ENCODE data around the gene C19orf73.
A peak's percentile ranks its signal among the peaks of the same experiment; 100 is the strongest.

C19orf73 gene

DNA sequence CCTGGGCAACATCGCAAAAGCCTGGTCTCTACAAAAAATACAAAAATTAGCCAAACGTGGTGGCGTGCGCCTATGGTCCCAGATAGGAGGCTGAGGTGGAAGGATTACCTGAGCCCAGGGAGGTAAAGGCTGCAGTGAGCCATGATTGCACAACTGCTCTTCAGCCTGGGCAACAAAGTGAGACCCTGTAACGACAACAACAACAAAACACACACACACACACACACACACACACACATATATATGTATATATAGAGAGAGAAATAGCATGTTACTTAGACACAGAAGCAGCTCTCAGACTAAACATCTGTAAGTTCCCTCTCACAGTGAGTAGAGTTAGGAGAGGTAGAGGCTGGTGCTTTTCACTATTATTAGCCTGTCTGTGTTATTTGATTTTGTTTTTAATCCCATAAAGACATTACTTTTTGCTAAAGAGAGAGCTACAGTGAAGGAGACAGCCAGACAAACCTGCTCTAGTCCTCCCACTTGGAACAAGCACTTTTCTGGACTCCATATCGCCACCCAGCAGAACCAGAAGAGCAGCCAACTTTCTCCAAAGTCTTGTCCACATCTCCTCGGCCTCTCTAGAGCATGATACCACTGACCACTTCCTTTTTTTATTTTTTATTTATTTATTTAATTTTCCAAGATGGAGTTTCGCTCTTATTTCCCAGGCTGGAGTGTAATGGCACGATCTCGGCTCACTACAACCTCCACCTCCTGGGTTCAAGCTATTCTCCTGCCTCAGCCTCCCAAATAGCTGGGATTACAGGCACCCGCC is 7.5 kb downstream of the C19orf73 start:
- Histone ChIP-seq H3K27me3 (ENCODE audit: control insufficient read depth in 5 of 5, insufficient read depth in 4 of 5, low read length in 5 of 5) (no peaks in the 10 kb centered on the region), H3K4me3 (ENCODE audit: low read depth in 1 of 5, low read length in 5 of 5) (no peak overlapping the region), H3K9me3 (ENCODE audit: control insufficient read depth in 5 of 5, low read length in 5 of 5) (no peaks in the 10 kb centered on the region), H3K36me3 (ENCODE audit: control insufficient read depth in 5 of 5, insufficient read depth in 5 of 5, low read length in 5 of 5) (peaks cover 0 to 30% (median 28%) of the 10 kb centered on the region in 5 donors), H3K9ac (ENCODE audit: low read length in 5 of 5) (no peak overlapping the region), H3K4me1 (ENCODE audit: control insufficient read depth in 5 of 5, insufficient read depth in 5 of 5, low read length in 5 of 5) (peaks cover 3 to 37% (median 20%) of the 10 kb centered on the region in 5 donors), H3K27ac (ENCODE audit: low read depth, low read length) (no peak overlapping the region)

DNA sequence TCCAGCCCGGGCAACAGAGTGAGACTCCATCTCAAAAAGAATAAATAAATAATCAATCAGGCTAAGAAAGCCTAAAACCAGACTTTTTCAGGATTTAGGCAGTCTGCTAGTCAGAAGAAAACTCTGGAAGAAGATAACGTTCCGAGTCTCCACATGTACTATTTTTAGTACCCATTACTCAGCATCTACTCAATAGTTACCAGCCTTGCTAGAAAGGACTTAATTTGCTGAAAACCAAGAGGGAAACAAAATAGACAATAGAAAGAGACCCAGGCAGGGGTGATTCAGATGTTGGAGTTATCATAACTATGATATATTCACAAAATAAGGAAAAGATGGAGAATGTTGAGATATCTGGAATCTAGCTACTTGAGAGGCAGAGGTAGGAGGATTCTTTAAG is 8.4 kb downstream of the C19orf73 start:
- peaks cover 3 to 33% (median 16%) of the 10 kb centered on the region in 5 donors for H3K4me1 ChIP-seq (ENCODE audit: control insufficient read depth in 5 of 5, insufficient read depth in 5 of 5, low read length in 5 of 5)
- H3K36me3 ChIP-seq (ENCODE audit: control insufficient read depth in 5 of 5, insufficient read depth in 5 of 5, low read length in 5 of 5) = peaks cover 0 to 39% (median 36%) of the 10 kb centered on the region in 5 donors
- H3K9me3 ChIP-seq (ENCODE audit: control insufficient read depth in 5 of 5, low read length in 5 of 5) = no peaks in the 10 kb centered on the region
- H3K27me3 ChIP-seq (ENCODE audit: control insufficient read depth in 5 of 5, insufficient read depth in 4 of 5, low read length in 5 of 5) = no peaks in the 10 kb centered on the region
- H3K9ac ChIP-seq (ENCODE audit: low read length in 5 of 5) = no peak overlapping the region
- H3K27ac ChIP-seq (ENCODE audit: low read depth, low read length) = no peak overlapping the region
- no peak overlapping the region for H3K4me3 ChIP-seq (ENCODE audit: low read depth in 1 of 5, low read length in 5 of 5)

DNA sequence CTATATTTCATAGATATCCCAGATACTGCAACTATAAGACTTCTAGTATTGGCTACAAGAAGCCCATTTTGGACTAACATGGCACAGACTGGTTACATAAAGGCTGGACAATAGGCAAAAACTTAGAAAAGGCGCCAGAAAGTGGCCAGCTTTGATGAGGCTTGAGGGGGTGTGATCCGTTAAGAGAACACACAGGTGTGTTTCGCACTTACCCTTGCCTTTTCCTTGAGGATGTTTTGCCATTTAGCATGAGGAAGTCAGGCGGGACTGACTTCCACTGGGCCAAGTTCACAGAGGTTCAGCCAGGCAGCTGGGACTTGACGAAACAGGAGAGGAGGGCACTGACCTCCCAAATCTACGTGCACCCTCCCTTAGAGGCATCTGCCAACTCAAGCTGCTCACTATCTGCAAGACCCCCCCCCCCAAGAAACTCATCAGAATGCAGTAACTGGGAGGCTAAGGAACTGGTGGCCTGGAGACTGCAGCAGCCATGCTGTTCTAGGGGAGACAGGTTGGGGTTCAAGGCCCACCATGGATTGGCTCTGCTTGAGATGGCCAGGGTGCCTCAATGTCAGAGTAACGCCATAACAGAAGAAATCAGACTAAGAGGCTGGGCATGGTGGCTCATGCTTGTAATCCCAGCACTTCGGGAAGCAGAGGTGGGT is 9.2 kb downstream of the C19orf73 start:
- H3K27me3 ChIP-seq (ENCODE audit: control insufficient read depth in 5 of 5, insufficient read depth in 4 of 5, low read length in 5 of 5) = no peaks in the 10 kb centered on the region
- H3K4me1 ChIP-seq (ENCODE audit: control insufficient read depth in 5 of 5, insufficient read depth in 5 of 5, low read length in 5 of 5) = peaks cover 3 to 27% (median 8%) of the 10 kb centered on the region in 5 donors
- H3K9ac ChIP-seq (ENCODE audit: low read length in 5 of 5) = no peak overlapping the region
- peaks cover 0 to 46% (median 44%) of the 10 kb centered on the region in 5 donors for H3K36me3 ChIP-seq (ENCODE audit: control insufficient read depth in 5 of 5, insufficient read depth in 5 of 5, low read length in 5 of 5)
- H3K4me3 ChIP-seq (ENCODE audit: low read depth in 1 of 5, low read length in 5 of 5) = no peak overlapping the region
- no peaks in the 10 kb centered on the region for H3K9me3 ChIP-seq (ENCODE audit: control insufficient read depth in 5 of 5, low read length in 5 of 5)
- no peak overlapping the region for H3K27ac ChIP-seq (ENCODE audit: low read depth, low read length)

DNA sequence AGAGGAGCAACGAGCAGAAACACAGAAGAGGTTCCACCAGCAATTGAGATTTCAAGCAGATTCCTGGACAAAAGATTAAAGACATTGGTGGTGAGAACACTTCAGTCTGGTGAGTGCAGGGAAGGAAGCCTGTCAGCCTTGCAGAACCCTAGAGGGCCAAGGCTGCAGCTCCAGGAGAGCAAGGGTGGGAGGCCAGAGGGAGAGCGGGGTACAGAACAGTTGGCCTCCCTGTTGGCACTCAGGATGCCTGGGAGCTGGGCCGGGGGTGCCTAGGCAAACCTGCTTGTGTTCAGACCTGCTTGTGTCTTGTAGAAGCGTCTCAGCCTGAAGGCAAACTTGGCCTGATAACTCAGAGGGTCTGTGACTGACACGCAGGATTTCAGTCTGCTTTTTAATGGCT is 9.9 kb downstream of the C19orf73 start:
- Histone ChIP-seq H3K36me3 (ENCODE audit: control insufficient read depth in 5 of 5, insufficient read depth in 5 of 5, low read length in 5 of 5) (peaks cover 0 to 52% (median 50%) of the 10 kb centered on the region in 5 donors), H3K4me3 (ENCODE audit: low read depth in 1 of 5, low read length in 5 of 5) (no peak overlapping the region), H3K4me1 (ENCODE audit: control insufficient read depth in 5 of 5, insufficient read depth in 5 of 5, low read length in 5 of 5) (peaks cover 3 to 25% (median 5%) of the 10 kb centered on the region in 5 donors), H3K9ac (ENCODE audit: low read length in 5 of 5) (peak overlapping the region in 1 of 5 donors; percentile 13), H3K9me3 (ENCODE audit: control insufficient read depth in 5 of 5, low read length in 5 of 5) (no peaks in the 10 kb centered on the region), H3K27ac (ENCODE audit: low read depth, low read length) (no peak overlapping the region), H3K27me3 (ENCODE audit: control insufficient read depth in 5 of 5, insufficient read depth in 4 of 5, low read length in 5 of 5) (no peaks in the 10 kb centered on the region)

DNA sequence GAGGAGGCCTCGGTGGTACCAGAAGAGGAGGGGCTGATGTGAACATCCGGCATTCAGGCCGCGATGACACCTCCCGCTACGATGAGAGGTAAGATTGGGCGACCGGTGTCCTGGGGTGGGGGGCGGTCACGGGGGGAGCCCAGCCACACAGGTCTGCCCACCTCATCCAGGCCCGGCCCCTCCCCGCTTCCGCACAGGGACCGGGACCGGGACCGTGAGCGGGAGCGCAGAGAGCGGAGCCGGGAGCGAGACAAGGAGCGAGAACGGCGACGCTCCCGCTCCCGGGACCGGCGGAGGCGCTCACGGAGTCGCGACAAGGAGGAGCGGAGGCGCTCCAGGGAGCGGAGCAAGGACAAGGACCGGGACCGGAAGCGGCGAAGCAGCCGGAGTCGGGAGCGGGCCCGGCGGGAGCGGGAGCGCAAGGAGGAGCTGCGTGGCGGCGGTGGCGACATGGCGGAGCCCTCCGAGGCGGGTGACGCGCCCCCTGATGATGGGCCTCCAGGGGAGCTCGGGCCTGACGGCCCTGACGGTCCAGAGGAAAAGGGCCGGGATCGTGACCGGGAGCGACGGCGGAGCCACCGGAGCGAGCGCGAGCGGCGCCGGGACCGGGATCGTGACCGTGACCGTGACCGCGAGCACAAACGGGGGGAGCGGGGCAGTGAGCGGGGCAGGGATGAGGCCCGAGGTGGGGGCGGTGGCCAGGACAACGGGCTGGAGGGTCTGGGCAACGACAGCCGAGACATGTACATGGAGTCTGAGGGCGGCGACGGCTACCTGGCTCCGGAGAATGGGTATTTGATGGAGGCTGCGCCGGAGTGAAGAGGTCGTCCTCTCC is 11.1 kb downstream of the C19orf73 start:
- Histone ChIP-seq H3K27me3 (ENCODE audit: control insufficient read depth in 5 of 5, insufficient read depth in 4 of 5, low read length in 5 of 5) (no peaks in the 10 kb centered on the region), H3K27ac (ENCODE audit: low read depth, low read length) (no peak overlapping the region), H3K4me1 (ENCODE audit: control insufficient read depth in 5 of 5, insufficient read depth in 5 of 5, low read length in 5 of 5) (peaks cover 0 to 19% (median 0%) of the 10 kb centered on the region in 5 donors), H3K4me3 (ENCODE audit: low read depth in 1 of 5, low read length in 5 of 5) (no peak overlapping the region), H3K9ac (ENCODE audit: low read length in 5 of 5) (no peak overlapping the region), H3K36me3 (ENCODE audit: control insufficient read depth in 5 of 5, insufficient read depth in 5 of 5, low read length in 5 of 5) (peaks cover 0 to 62% (median 60%) of the 10 kb centered on the region in 5 donors), H3K9me3 (ENCODE audit: control insufficient read depth in 5 of 5, low read length in 5 of 5) (no peaks in the 10 kb centered on the region)

DNA sequence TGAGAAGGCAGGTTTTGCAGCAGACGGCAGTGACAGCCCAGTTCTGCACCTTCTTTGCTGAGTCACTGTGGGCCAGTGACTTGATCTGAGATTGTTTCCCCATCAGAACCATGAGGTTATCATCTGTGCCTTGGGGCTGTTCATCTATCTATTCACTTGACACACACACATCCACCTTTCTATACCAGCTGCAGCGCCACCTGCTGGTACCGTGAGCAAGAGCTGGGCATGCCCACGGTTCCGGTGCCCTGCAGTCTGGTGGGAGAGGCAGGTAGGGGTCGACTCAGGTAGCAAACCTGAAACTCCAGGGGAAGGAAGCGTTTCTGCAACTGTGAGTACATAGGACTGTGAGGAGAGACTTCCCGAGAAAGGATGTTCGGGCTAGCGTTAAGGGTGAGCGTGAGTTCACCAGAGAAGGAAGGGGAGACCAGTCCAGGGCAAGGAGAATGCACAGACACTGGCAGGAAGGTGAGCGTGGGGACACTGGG is 12.3 kb downstream of the C19orf73 start:
- Histone ChIP-seq H3K4me1 (ENCODE audit: control insufficient read depth in 5 of 5, insufficient read depth in 5 of 5, low read length in 5 of 5) (peaks cover 0 to 19% (median 0%) of the 10 kb centered on the region in 5 donors), H3K27me3 (ENCODE audit: control insufficient read depth in 5 of 5, insufficient read depth in 4 of 5, low read length in 5 of 5) (no peaks in the 10 kb centered on the region), H3K36me3 (ENCODE audit: control insufficient read depth in 5 of 5, insufficient read depth in 5 of 5, low read length in 5 of 5) (peaks cover 0 to 72% (median 69%) of the 10 kb centered on the region in 5 donors), H3K9ac (ENCODE audit: low read length in 5 of 5) (no peak overlapping the region), H3K4me3 (ENCODE audit: low read depth in 1 of 5, low read length in 5 of 5) (no peak overlapping the region), H3K9me3 (ENCODE audit: control insufficient read depth in 5 of 5, low read length in 5 of 5) (no peaks in the 10 kb centered on the region), H3K27ac (ENCODE audit: low read depth, low read length) (no peak overlapping the region)

DNA sequence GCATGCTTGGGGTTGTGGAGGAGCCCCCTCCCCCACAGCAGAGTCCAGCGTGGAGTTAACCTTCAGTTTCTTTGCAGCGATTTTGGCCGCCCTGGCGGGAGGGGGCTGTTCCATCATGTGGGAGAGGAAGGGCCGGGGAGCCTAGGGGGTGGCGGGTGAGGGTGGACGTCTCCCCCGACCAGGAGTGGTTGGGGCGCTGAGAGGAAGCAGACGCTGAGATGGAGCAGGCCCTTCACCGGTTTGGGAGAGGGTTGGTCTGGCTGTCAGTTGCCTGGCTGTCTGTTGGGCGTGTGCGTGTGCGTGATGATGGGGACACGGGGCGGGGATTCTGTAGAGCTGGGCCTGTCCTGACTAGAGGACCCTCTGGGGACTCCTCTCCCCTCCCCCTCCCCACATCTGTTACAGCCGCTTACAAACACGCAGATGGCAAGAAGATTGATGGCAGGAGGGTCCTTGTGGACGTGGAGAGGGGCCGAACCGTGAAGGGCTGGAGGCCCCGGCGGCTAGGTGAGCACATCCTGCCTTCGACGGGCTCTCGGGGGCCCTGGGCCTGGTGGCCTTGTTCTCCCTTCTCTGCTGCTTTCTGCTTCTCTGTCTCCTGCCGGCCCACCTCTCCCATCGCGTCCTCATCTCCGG is 14.6 kb downstream of the C19orf73 start:
- H3K27ac ChIP-seq (ENCODE audit: low read depth, low read length) = no peak overlapping the region
- H3K9ac ChIP-seq (ENCODE audit: low read length in 5 of 5) = no peak overlapping the region
- peaks cover 0 to 12% (median 0%) of the 10 kb centered on the region in 5 donors for H3K4me1 ChIP-seq (ENCODE audit: control insufficient read depth in 5 of 5, insufficient read depth in 5 of 5, low read length in 5 of 5)
- no peaks in the 10 kb centered on the region for H3K9me3 ChIP-seq (ENCODE audit: control insufficient read depth in 5 of 5, low read length in 5 of 5)
- peaks cover 0 to 90% (median 87%) of the 10 kb centered on the region in 5 donors for H3K36me3 ChIP-seq (ENCODE audit: control insufficient read depth in 5 of 5, insufficient read depth in 5 of 5, low read length in 5 of 5)
- H3K27me3 ChIP-seq (ENCODE audit: control insufficient read depth in 5 of 5, insufficient read depth in 4 of 5, low read length in 5 of 5) = no peaks in the 10 kb centered on the region
- no peak overlapping the region for H3K4me3 ChIP-seq (ENCODE audit: low read depth in 1 of 5, low read length in 5 of 5)

DNA sequence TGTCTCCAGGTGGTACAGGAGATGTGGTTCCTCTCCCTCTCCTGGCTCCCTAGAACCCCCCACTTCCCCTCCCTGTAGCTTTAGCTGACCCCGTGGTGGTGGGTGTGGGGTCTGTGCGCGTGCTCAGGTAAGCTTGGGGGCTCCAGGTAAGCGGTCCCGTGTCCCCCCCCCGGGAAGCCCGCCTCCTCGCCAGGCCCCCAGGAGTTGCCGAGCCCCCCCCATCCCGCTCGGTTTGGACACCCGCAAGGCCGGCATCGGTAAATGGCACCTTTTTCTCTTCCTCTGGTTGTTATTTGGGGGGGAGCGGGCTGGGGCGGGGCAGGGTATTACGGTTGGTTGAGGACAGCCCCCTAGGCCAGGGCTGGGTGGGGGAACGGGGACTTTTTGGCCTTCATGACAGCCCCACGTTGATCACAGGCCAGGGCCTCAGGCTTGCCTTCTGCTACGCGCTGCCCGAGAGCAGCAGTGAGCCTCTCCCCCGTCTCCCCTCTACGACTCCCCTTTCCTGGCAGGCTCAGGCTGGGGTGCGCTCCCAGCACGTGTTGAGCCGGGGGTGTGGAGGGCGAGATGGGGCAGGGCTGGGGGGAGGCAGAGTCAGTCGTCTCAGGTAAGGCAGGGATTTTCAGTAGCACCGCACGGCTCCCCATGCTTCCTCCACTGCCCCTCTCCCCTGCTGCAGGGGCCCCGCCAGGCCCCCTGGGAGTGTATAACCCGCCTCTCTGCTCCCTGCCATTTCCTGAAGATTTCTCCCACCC is 15.4 kb downstream of the C19orf73 start:
- Histone ChIP-seq H3K9me3 (ENCODE audit: control insufficient read depth in 5 of 5, low read length in 5 of 5) (no peaks in the 10 kb centered on the region), H3K36me3 (ENCODE audit: control insufficient read depth in 5 of 5, insufficient read depth in 5 of 5, low read length in 5 of 5) (peaks cover 3 to 92% (median 87%) of the 10 kb centered on the region in 5 donors), H3K27me3 (ENCODE audit: control insufficient read depth in 5 of 5, insufficient read depth in 4 of 5, low read length in 5 of 5) (no peaks in the 10 kb centered on the region), H3K4me3 (ENCODE audit: low read depth in 1 of 5, low read length in 5 of 5) (no peak overlapping the region), H3K27ac (ENCODE audit: low read depth, low read length) (no peak overlapping the region), H3K4me1 (ENCODE audit: control insufficient read depth in 5 of 5, insufficient read depth in 5 of 5, low read length in 5 of 5) (peaks cover 0 to 4% (median 0%) of the 10 kb centered on the region in 5 donors), H3K9ac (ENCODE audit: low read length in 5 of 5) (no peak overlapping the region)

DNA sequence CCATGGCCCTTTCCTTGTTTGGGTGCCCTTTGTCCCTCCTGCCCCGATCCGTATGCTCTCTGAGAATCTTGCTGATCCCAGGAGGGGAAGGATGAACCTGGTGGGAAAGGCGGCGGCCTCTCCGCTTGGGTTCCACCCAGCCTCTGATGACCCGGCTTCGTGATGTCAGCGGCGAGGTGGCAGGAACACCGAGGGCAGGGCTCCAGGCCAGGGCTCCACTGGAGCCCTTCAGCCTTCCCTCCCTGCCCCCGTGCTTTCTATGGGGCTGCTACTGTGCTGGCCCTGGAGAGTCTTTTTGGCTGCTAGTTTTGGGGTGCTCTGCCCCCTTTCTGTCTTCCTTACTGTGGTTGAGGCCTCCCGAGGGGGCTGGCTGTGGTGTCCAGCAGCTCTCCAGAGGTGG is 16.6 kb downstream of the C19orf73 start:
- H3K4me3 ChIP-seq (ENCODE audit: low read depth in 1 of 5, low read length in 5 of 5) = no peak overlapping the region
- peaks cover 0 to 3% (median 0%) of the 10 kb centered on the region in 5 donors for H3K4me1 ChIP-seq (ENCODE audit: control insufficient read depth in 5 of 5, insufficient read depth in 5 of 5, low read length in 5 of 5)
- H3K9ac ChIP-seq (ENCODE audit: low read length in 5 of 5) = no peak overlapping the region
- H3K36me3 ChIP-seq (ENCODE audit: control insufficient read depth in 5 of 5, insufficient read depth in 5 of 5, low read length in 5 of 5) = peaks cover 3 to 91% (median 85%) of the 10 kb centered on the region in 5 donors
- H3K9me3 ChIP-seq (ENCODE audit: control insufficient read depth in 5 of 5, low read length in 5 of 5) = no peaks in the 10 kb centered on the region
- no peaks in the 10 kb centered on the region for H3K27me3 ChIP-seq (ENCODE audit: control insufficient read depth in 5 of 5, insufficient read depth in 4 of 5, low read length in 5 of 5)
- no peak overlapping the region for H3K27ac ChIP-seq (ENCODE audit: low read depth, low read length)

Data from subcutaneous abdominal adipose tissue (tissue), 5 donors.